Adipocyte (in vitro differentiated cells): ENCODE data around the gene SNAP29.
"Not testable (repeated sequence)": the region's sequence is repeated elsewhere in the genome, so short reads cannot be mapped to it uniquely, and the experiment has no call there.

ENCODE experiments used
- DNase-seq: peaks from one replicate; pipeline ENCODE4 v3.0.0-alpha.2; 2015; ENCODE audit warnings: low read depth
- H3K27me3 ChIP-seq: replicated peaks from 2 replicates; pipeline ENCODE4 v1.7.0; 2013; ENCODE audit warnings: mild to moderate bottlenecking, low read length, moderate library complexity; ENCODE audit not compliant: control insufficient read depth, insufficient read depth
- H3K36me3 ChIP-seq: 2 replicates; pipeline ENCODE4 v1.7.0; 2013; ENCODE audit warnings: low read length, mild to moderate bottlenecking, moderate library complexity; ENCODE audit not compliant: control insufficient read depth, insufficient read depth, severe bottlenecking
- H3K4me1 ChIP-seq: 2 replicates; pipeline ENCODE4 v1.7.0; 2013; ENCODE audit warnings: mild to moderate bottlenecking, low read length, moderate library complexity; ENCODE audit not compliant: control insufficient read depth, insufficient read depth
- H3K4me3 ChIP-seq: 2 replicates; pipeline ENCODE4 v1.7.0; 2013; ENCODE audit warnings: mild to moderate bottlenecking, low read length, moderate library complexity
- H3K9ac ChIP-seq: 2 replicates; pipeline ENCODE4 v1.7.0; 2013; ENCODE audit warnings: mild to moderate bottlenecking, low read length, moderate library complexity
- H3K9me3 ChIP-seq: 2 replicates; pipeline ENCODE4 v1.7.0; 2013; ENCODE audit warnings: mild to moderate bottlenecking, low read length, moderate library complexity; ENCODE audit not compliant: control insufficient read depth

Gene SNAP29

DNA sequence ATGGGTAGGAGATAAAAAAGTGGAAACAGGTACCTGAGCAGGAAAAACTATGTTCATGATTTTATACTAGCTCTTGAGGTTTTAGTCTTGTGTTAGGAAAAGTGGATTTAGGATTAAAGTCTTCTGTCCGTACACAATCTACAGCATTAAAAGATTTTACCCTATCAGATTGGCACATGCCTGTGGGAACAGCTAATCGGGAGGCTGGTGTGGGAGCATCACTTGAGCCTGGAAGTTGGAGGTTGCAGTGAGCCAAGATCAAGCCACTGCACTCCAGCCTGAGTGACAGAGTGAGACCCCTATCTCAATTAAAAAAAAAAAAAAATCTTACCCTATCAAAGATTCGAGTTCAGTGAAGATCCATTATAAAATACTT, 46.2 kb downstream of the SNAP29 start:
- no peak for DNase-seq

DNA sequence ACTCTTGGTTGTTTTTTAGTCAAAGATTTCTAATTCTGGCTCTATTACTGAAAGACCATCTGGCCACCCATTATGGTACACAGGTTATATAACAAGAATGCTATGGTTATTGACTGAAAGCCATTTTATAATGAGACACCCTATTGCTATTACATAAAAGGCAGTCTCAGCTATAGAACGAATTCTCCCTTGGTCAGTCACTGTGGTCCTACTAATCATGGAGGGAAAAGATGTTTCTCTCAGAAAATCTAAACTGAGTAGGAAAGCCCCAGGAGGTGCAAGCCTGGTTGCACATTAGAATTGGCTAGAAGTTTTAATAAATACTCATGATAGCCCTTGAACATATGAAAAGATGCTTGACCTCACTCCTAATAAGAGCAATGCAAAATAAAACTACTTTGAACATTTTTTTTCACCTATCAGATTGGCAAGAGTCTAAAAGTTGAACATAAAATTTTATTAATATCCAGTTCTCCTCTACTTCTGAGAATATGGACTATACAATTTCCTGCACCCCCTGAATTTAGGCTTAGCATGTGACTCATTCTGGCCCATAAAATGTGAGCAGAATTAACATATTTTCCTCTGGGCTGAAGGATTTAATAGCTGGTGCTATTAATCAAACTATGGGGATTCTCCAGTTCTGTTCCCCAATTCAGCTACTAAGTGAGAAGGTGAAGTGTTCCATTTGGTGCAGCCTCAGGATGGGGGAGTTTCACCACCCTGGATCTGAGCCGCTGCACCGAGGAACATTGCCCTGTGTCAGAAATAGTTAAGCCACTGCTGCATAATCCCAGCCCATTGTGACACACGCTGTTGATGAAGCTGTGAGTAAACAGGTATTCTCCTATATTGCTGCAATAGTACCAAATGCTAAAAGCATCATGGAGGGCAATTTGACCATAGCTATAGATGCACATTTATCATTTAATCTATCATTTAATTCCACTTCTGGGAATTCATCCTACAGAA, 46.9 kb downstream of the SNAP29 start:
- H3K4me1 ChIP-seq, result peaks cover 13% of the 10 kb centered on the region
- no peaks in the 10 kb centered on the region for H3K27me3 ChIP-seq
- DNase-seq, result no peak
- no peaks in the 10 kb centered on the region for H3K36me3 ChIP-seq
- H3K4me3 ChIP-seq, result no peak overlapping the region
- no peaks in the 10 kb centered on the region for H3K9me3 ChIP-seq
- H3K9ac ChIP-seq, result no peak overlapping the region

More for the DNA sequence above, 46.2 kb downstream of the SNAP29 start:
- H3K27me3 ChIP-seq, result no peaks in the 10 kb centered on the region
- H3K36me3 ChIP-seq, result no peaks in the 10 kb centered on the region
- peaks cover 13% of the 10 kb centered on the region for H3K4me1 ChIP-seq
- no peaks in the 10 kb centered on the region for H3K9me3 ChIP-seq
- no peak overlapping the region for H3K9ac ChIP-seq
- H3K4me3 ChIP-seq, result no peak overlapping the region

DNA sequence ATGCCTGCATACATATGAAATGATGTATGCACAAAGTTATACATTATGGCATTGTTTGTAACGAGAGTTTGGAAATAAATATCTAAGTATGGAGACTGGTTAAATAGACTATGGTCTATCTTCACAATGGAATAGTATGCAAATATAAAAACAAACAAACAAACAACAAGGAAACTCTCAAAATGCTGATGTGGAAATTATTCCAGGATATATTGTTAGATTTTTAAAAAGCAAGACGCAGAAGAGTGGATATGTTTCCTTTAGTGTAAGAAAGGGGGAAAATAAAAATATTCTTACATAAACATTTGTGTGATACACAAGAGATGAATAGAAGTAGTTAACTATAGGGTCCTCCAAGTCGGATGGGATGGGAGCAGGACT, 47.6 kb downstream of the SNAP29 start:
- no peak for DNase-seq
- Histone ChIP-seq H3K4me1 (peaks cover 13% of the 10 kb centered on the region), H3K27me3 (no peaks in the 10 kb centered on the region), H3K36me3 (no peaks in the 10 kb centered on the region), H3K4me3 (no peak overlapping the region), H3K9me3 (no peaks in the 10 kb centered on the region), H3K9ac (no peak overlapping the region)

DNA sequence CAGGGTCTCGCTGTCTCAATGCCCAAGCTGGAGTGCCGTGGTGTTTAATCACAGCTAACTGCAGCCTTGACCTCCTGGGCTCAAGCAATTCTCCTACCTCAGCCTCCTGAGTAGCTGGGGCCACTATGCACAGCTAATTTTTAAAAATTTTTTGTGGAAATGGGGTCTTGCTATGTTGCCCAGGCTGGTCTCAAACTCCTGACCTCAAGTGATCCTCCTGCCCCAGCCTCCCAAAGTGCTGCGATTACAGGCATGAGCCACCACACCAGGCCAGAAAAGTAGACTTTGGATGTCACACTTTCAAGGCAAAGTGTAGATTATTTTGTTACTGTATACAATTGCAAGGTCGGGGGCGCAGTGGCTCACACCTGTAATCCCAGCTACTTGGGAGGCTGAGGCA, 49.9 kb downstream of the SNAP29 start:
- H3K9me3 ChIP-seq, H3K27me3 ChIP-seq, DNase-seq, H3K4me3 ChIP-seq, H3K36me3 ChIP-seq, H3K9ac ChIP-seq: not testable (repeated sequence)
- H3K4me1 ChIP-seq, result peaks cover 13% of the 10 kb centered on the region

DNA sequence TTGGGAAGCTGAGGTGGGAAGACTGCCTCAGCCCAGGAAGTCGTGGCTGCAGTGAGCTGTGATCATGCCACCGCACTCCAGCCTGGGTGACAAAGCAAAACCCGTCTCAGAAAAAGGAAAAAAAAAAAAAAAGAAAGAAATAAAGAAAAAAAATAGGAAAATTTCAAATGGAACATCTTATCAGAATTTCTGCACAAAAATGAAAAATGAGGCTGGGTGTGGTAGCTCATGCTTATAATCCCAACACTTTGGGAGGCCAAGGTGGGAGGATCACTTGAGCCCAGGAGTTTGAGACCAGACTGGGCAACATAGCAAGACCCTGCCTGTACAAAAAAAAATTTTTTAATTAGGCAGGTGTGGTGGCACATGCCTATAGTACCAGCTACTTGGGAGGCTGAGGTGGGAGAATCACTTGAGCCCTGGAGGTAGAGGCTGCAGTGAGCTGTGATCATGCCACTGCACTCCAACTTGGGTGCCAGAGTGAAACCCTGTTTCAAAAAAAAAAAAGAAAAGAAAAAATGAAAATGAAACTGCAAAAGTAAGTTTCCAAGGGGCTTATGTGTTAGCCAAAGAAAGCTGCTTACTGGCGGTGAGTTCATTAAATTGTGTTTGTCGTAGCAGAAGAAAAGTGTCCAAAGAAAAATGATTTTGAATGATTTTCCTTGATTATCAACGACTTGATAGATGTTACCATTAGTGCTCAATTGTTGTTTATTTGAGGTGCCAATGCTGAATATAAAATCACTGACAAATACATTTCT, 50.9 kb downstream of the SNAP29 start:
- Histone ChIP-seq H3K27me3 (no peaks in the 10 kb centered on the region), H3K9ac (no peak overlapping the region), H3K36me3 (no peaks in the 10 kb centered on the region), H3K4me1 (peaks cover 5% of the 10 kb centered on the region), H3K9me3 (no peaks in the 10 kb centered on the region), H3K4me3 (no peak overlapping the region)
- DNase-seq, result no peak

DNA sequence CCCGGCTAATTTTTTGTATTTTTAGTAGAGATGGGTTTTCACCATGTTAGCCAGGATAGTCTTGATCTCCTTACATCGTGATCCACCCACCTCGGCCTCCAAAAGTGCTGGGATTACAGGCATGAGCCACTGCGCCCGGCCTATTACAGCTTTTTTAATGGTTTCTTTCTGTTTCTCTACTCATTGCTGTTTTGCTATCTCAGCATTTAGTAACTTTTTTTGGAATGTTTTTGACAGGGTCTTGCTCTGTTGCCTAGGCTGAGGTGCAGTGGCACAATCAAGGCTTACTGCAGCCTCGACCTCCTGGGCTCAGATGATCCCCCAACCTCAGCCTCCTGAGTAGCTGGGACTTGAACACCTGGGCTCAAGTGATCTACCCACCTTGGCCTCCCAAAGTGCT, 53.7 kb downstream of the SNAP29 start:
- Histone ChIP-seq H3K9ac (no peak overlapping the region), H3K27me3 (no peaks in the 10 kb centered on the region), H3K36me3 (no peaks in the 10 kb centered on the region), H3K4me3 (no peak overlapping the region), H3K4me1 (peaks cover 5% of the 10 kb centered on the region), H3K9me3 (no peaks in the 10 kb centered on the region)
- DNase-seq, result no peak

DNA sequence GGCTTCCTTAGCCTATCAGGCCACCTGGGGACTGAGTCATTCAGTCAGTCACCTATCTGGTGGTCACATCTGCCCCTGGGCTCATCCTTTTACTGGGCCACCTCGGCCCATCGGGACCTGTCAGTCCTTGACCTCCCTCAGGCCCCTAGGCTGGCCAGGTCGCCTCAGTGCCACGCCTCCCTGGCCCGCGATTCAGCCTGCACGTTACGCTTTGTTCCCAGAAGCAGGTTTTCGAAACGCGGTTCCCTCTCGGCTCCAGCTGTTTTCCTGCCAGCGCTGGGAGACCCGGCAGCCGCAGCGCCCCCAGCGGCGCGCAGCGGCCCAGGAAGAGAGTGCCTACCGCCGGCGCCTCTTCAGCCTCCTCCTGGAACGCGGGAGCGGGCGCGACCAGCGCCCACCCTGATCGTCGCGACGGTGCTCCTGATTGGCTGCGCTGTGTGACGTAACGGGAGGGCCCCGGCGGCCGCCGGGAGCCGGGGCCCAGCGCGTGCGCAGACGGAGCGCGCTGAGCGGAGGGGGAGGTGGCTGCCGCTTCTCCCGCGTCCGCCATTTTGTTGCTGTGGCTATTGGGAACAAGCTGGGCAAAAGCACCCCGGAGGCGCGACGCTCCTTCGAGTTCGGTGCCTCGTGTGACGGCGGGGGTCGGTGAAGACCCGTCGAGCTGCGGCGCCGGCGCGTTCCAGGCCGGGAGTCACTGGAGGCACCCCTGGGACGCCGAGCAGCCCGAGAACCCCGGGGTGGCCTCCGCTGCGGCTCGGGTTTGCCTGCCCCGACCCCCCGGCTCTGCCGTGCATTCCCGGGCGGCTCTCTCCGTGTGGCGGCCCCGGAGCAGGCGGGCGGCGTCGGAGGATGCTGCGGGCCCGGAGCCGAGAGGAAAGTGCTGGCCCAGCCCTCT, 58.4 kb downstream of the SNAP29 start, which contains the start of gene CRKL:
Gene CRKL (plus strand): TSS at position 492 of the 895 bp plus-strand sequence. CDS start 528 bp downstream, outside the sequence.
- H3K4me3 ChIP-seq, result peak within 1 kb of the TSS; percentile 95
- no peaks in the 10 kb centered on the region for H3K36me3 ChIP-seq
- H3K9me3 ChIP-seq, result no peaks in the 10 kb centered on the region
- peaks cover 22% of the 10 kb centered on the region for H3K4me1 ChIP-seq
- H3K9ac ChIP-seq, result peak within 1 kb of the TSS; percentile 96
- H3K27me3 ChIP-seq, result no peaks in the 10 kb centered on the region
- peak; percentile 99 for DNase-seq

DNA sequence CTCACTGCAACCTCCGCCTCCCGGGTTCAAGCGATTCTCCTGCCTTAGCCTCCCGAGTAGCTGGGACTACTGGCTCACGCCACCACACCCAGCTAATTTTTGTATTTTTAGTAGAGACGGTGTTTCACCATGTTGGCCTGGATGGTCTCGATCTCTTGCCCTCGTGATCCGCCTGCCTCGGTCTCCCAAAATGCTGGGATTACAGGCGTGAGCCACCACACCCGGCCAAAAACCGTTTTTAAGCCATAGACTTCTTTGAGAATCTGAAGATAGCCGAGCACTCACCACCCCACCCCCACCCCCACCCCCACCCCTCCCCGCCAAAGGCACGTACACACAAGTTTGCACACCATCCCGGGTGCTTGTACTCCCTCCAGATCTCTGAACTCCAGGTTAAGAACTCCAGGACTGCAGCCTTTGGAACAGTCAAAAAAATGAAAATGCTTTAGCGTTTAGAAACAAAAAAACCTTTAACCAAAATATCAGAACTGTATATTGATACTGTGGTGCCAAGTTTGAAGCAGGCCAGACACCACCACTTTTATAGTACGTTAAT, 59.9 kb downstream of the SNAP29 start:
- Histone ChIP-seq H3K27me3 (no peaks in the 10 kb centered on the region), H3K9ac (peak overlapping the region; percentile 96), H3K4me1 (peaks cover 25% of the 10 kb centered on the region), H3K9me3 (no peaks in the 10 kb centered on the region), H3K36me3 (no peaks in the 10 kb centered on the region), H3K4me3 (peak overlapping the region; percentile 95)
- peak; percentile 43 for DNase-seq

DNA sequence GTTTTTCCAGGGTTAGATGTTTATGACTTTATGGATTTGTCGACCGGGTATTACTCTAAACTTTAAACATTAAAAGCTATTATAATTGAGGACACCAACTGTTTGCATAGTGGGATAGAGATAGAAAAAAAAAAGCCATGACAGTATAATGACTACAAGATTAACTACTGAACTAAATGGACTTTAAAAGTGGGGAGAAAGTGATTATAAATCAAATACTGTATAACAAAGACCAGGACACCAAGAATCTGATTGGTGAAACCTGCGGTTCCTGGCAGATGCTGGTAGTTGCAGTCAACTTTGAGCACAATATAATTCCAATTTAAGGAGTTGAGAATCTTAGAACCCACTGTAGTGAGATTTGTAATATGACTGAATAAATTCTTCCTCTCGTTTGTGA, 60.9 kb downstream of the SNAP29 start:
- Histone ChIP-seq H3K9ac (peak overlapping the region; percentile 80), H3K9me3 (no peaks in the 10 kb centered on the region), H3K36me3 (no peaks in the 10 kb centered on the region), H3K27me3 (no peaks in the 10 kb centered on the region), H3K4me1 (peaks cover 25% of the 10 kb centered on the region), H3K4me3 (peak overlapping the region; percentile 95)
- peak; percentile 29 for DNase-seq

DNA sequence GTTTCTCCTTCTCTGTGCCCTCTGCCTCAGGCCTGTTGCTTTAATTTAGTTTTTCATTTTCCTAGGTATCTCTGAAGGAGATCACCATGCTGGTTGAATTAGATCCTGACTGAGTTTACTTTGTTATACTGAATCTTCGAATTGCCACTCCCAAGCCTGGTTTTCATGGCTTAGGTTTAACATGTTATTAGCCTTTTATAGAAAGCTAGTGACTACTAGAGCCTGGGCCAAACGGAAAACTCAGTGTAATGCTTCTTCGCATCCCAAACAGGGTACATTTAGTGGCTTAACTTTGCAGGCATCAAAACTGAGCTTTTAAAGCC, 62.0 kb downstream of the SNAP29 start:
- Histone ChIP-seq H3K4me1 (peaks cover 25% of the 10 kb centered on the region), H3K9ac (peak overlapping the region; percentile 56), H3K9me3 (no peaks in the 10 kb centered on the region), H3K36me3 (no peaks in the 10 kb centered on the region), H3K27me3 (no peaks in the 10 kb centered on the region), H3K4me3 (peak overlapping the region; percentile 95)
- DNase-seq, result peak; percentile 7
